ENCODE data around the gene BAIAP3.

The BAIAP3 gene

GRCh38 chr16:1347286-1347855 is 13.9 kb downstream of the BAIAP3 start:
- DNase-seq (ENCODE audit: low spot score): no peak

GRCh38 chr16:1347962-1348361 is 14.5 kb downstream of the BAIAP3 start:
- DNase-seq (ENCODE audit: low spot score): no peak

- DNase-seq (ENCODE audit: low spot score): no peak
These were observed 15.0 kb downstream of the BAIAP3 start for GRCh38 chr16:1348441-1348840.

- DNase-seq (ENCODE audit: low spot score): no peak
These were observed 15.5 kb downstream of the BAIAP3 start for GRCh38 chr16:1348926-1349325.

GRCh38 chr16:1349351-1349750 is 15.9 kb downstream of the BAIAP3 start:
- DNase-seq (ENCODE audit: low spot score): no peak

GRCh38 chr16:1349951-1350350 is 16.5 kb downstream of the BAIAP3 start:
- no peak for DNase-seq (ENCODE audit: low spot score)

GRCh38 chr16:1350691-1351090 is 17.2 kb downstream of the BAIAP3 start:
- DNase-seq (ENCODE audit: low spot score): no peak

GRCh38 chr16:1351215-1351581 is 17.8 kb downstream of the BAIAP3 start:
- DNase-seq (ENCODE audit: low spot score): no peak

GRCh38 chr16:1351582-1352362 is 18.3 kb downstream of the BAIAP3 start, which contains the start of the genes GNPTG and TSR3:
GNPTG (plus strand) TSS chr16:1351931; CDS start chr16:1351966, 35 bp downstream.
TSR3 (minus strand) TSS chr16:1351878; CDS start chr16:1351804, 74 bp downstream.
- DNase-seq (ENCODE audit: low spot score): peak; percentile 80

GRCh38 chr16:1354815-1355540 is 21.5 kb downstream of the BAIAP3 start:
- no peak for DNase-seq (ENCODE audit: low spot score)

- DNase-seq (ENCODE audit: low spot score): no peak
These were observed 22.1 kb downstream of the BAIAP3 start for GRCh38 chr16:1355591-1355990.

- no peak for DNase-seq (ENCODE audit: low spot score)
These were observed 22.8 kb downstream of the BAIAP3 start for GRCh38 chr16:1356061-1356900.

GRCh38 chr16:1357906-1358566 is 24.6 kb downstream of the BAIAP3 start:
- DNase-seq (ENCODE audit: low spot score): no peak

- no peak for DNase-seq (ENCODE audit: low spot score)
These were observed 28.4 kb downstream of the BAIAP3 start for GRCh38 chr16:1361685-1362360.

- DNase-seq (ENCODE audit: low spot score): no peak
These were observed 29.4 kb downstream of the BAIAP3 start for GRCh38 chr16:1362807-1363206.

GRCh38 chr16:1363501-1364041 is 30.1 kb downstream of the BAIAP3 start:
- DNase-seq (ENCODE audit: low spot score): peak; percentile 42

GRCh38 chr16:1364510-1364909 is 31.1 kb downstream of the BAIAP3 start:
- DNase-seq (ENCODE audit: low spot score): no peak

- DNase-seq (ENCODE audit: low spot score): no peak
These were observed 32.7 kb downstream of the BAIAP3 start for GRCh38 chr16:1366060-1366711.

GRCh38 chr16:1366712-1367299 is 33.4 kb downstream of the BAIAP3 start:
- DNase-seq (ENCODE audit: low spot score): no peak

Measured in SK-N-DZ (cell line).